SH-SY5Y (cell line): ENCODE measurements around the gene PRDM9.

Experiments used
- GATA2 ChIP-seq: IDR thresholded peaks from 2 replicates; pipeline ENCODE4 v1.6.1; 2011; ENCODE audit warnings: mild to moderate bottlenecking, low read depth, low read length
- GATA3 ChIP-seq: IDR thresholded peaks from 2 replicates; pipeline ENCODE4 v1.6.1; 2011; ENCODE audit warnings: low read depth, mild to moderate bottlenecking, low read length, moderate library complexity

DNA sequence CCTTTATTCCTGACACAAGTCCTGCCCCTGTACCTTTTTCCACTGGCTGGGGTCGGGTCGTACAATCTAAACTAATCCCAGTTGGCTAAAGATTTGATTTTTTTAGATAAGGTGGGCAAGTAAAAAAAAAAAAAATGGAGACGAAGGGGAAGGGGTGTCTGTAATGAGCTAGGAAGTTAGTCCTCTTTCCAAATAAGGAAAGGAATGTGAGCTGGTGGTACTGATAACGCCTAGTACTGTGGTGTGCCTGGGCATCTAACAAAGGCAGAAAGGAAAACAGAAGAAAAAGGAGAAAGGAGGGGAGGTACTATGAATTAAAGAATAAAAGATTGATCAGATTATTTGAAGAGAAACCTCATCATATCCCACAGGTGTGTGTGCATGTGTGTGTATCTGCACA lies 21.3 kb downstream of the PRDM9 start:
- TF ChIP-seq GATA3 (no peak), GATA2 (no peak)
